Measurements from ENCODE around the gene B3GNT5. TPM values are rescaled to one million over a fixed set of nuclear protein-coding genes. Genes with fewer than 3 reads are reported as not detected.

Gene B3GNT5
- total RNA-seq, 2 experiments from 2014 or later = 20.2 to 22.8 TPM

- ATAC-seq = peak; percentile 19
- POLR2A ChIA-PET = interaction anchor here (1.1 kb wide), 1 partner anchor 33 kb away, joined by 4 read pairs; no protein-coding TSS in a partner anchor
- H3K27ac Mint-ChIP-seq = no peak overlapping the region
These were observed 65.8 kb downstream of the B3GNT5 start for GRCh38 chr3:183318877-183319276.

GRCh38 chr3:183319371-183319770, 66.3 kb downstream of the B3GNT5 start:
- intact Hi-C loops (cut with DNase I, micrococcal nuclease) = no loop called here
- Mint-ChIP-seq H3K4me1 (peaks cover 17% of the 10 kb centered on the region), H3K27ac (no peak overlapping the region), H3K36me3 (ENCODE audit: low read depth) (no peaks in the 10 kb centered on the region), H3K4me3 (no peak overlapping the region), H3K9me3 (ENCODE audit: low read depth) (no peaks in the 10 kb centered on the region), H3K27me3 (no peaks in the 10 kb centered on the region)
- CTCF ChIA-PET = interaction anchor here (1.0 to 1.1 kb wide), 3 partner anchors 17 to 51 kb away, joined by 3 to 6 read pairs (median 3); no protein-coding TSS in a partner anchor
- POLR2A ChIA-PET = interaction anchor here (1.1 kb wide), 1 partner anchor 33 kb away, joined by 4 read pairs; no protein-coding TSS in a partner anchor
- ATAC-seq (peak; percentile 74), DNase-seq (no peak)

More at GRCh38 chr3:183318877-183319276, 65.8 kb downstream of the B3GNT5 start:
- no peaks in the 10 kb centered on the region for H3K9me3 Mint-ChIP-seq (ENCODE audit: low read depth)
- CTCF ChIA-PET = interaction anchor here (1.0 kb wide), 1 partner anchor 18 kb away, joined by 3 read pairs; no protein-coding TSS in a partner anchor
- no peaks in the 10 kb centered on the region for H3K36me3 Mint-ChIP-seq (ENCODE audit: low read depth)
- no peaks in the 10 kb centered on the region for H3K27me3 Mint-ChIP-seq
- no peak overlapping the region for H3K4me3 Mint-ChIP-seq
- H3K4me1 Mint-ChIP-seq = peaks cover 19% of the 10 kb centered on the region
- no peak for DNase-seq
- intact Hi-C loops (cut with DNase I, micrococcal nuclease) = no loop called here

Other genes starting within 250 kb of the B3GNT5 start
- gene MCCC1, start 153.8 kb upstream of the B3GNT5 start, total RNA-seq = 10 to 100 TPM; 22.0 to 31.1 TPM
- gene LAMP3, start 90.5 kb upstream of the B3GNT5 start, total RNA-seq = 10 to 100 TPM; 10.3 to 17.2 TPM
- gene MCF2L2, start 175.4 kb downstream of the B3GNT5 start, total RNA-seq = 1 to 10 TPM; 1.9 to 2.3 TPM